Loucy (cell line): ENCODE results near the gene INHBC.

ENCODE experiments used
- CTCF ChIP-seq: fragments of 200-600 bp; sonication (generic); conservative IDR thresholded peaks from 2 replicates; pipeline ENCODE4 v1.5.1; 2014; ENCODE audit warnings: mild to moderate bottlenecking, antibody characterized with exemption, low read length
- EZH2phosphoT487 ChIP-seq: fragments of 200-600 bp; IDR thresholded peaks from 2 replicates; pipeline ENCODE4 v1.6.1; 2018; ENCODE audit warnings: antibody characterized with exemption, mild to moderate bottlenecking, moderate library complexity, borderline replicate concordance

GRCh38 chr12:57455374-57456144 is 21.0 kb downstream of the INHBC start:
- TF ChIP-seq CTCF = no peak
- TF ChIP-seq EZH2phosphoT487 = no peak
